Rectal smooth muscle tissue (tissue), 1 donor: ENCODE results near the gene C1D.

Source experiments
- H3K27ac ChIP-seq: one replicate; pipeline ENCODE4 v1.7.0; 2013; ENCODE audit warnings: low read depth, low read length, inconsistent platforms
- H3K27me3 ChIP-seq: one replicate; pipeline ENCODE4 v1.7.0; 2013; ENCODE audit warnings: low read length; ENCODE audit not compliant: control insufficient read depth, insufficient read depth
- H3K36me3 ChIP-seq: one replicate; pipeline ENCODE4 v1.7.0; 2013; ENCODE audit warnings: low read length; ENCODE audit not compliant: control insufficient read depth, insufficient read depth
- H3K4me1 ChIP-seq: one replicate; pipeline ENCODE4 v1.7.0; 2013; ENCODE audit warnings: low read length; ENCODE audit not compliant: control insufficient read depth, insufficient read depth
- H3K4me3 ChIP-seq: one replicate; pipeline ENCODE4 v1.7.0; 2013; ENCODE audit warnings: low read length
- H3K9ac ChIP-seq: one replicate; pipeline ENCODE4 v1.7.0; 2013; ENCODE audit warnings: low read length

The C1D gene

DNA sequence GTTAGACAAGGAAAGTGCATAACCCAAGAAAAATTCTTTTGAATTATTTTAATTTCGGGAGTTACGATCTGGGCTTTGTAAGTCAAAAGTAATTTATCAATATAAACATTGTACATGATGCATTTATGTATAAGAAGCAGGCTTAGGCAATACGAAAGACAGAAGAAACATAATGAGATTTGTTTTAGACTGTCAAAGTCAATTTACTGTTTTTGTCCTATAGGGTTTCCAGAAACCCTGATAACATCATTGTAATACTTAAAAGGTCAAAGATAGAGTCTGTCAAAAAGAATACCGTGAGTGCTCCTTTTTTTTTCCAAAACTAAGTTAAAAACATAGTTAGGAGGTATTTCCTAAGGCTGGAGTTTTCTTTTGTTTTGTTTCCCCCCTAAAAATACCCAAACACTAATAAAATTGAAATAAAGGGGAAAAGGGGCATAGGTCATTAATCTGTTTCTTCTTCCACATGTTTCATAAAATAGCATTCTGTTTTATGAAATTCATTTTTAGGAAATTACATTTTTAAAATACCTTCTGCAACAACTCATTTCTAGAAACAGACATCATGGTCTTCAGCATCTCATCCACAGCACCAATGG lies 16.1 kb downstream of the C1D start:
- no peak overlapping the region for H3K9ac ChIP-seq
- H3K36me3 ChIP-seq = peaks cover 2% of the 10 kb centered on the region
- no peaks in the 10 kb centered on the region for H3K4me1 ChIP-seq
- no peak overlapping the region for H3K4me3 ChIP-seq
- H3K27me3 ChIP-seq = no peaks in the 10 kb centered on the region
- no peak overlapping the region for H3K27ac ChIP-seq

- no peak overlapping the region for H3K9ac ChIP-seq
- H3K27me3 ChIP-seq = no peaks in the 10 kb centered on the region
- H3K36me3 ChIP-seq = peaks cover 2% of the 10 kb centered on the region
- no peak overlapping the region for H3K27ac ChIP-seq
- no peak overlapping the region for H3K4me3 ChIP-seq
- H3K4me1 ChIP-seq = no peaks in the 10 kb centered on the region
These were observed 16.6 kb downstream of the C1D start for GRCh38 chr2:68046224-68046623.

GRCh38 chr2:68045342-68045741 lies 17.5 kb downstream of the C1D start:
- Histone ChIP-seq H3K4me3 (no peak overlapping the region), H3K9ac (no peak overlapping the region), H3K4me1 (no peaks in the 10 kb centered on the region), H3K36me3 (peaks cover 2% of the 10 kb centered on the region), H3K27ac (no peak overlapping the region), H3K27me3 (no peaks in the 10 kb centered on the region)

GRCh38 chr2:68044099-68044498 lies 18.7 kb downstream of the C1D start:
- Histone ChIP-seq H3K4me3 (no peak overlapping the region), H3K9ac (no peak overlapping the region), H3K27me3 (no peaks in the 10 kb centered on the region), H3K36me3 (peaks cover 2% of the 10 kb centered on the region), H3K27ac (no peak overlapping the region), H3K4me1 (no peaks in the 10 kb centered on the region)

GRCh38 chr2:68043695-68044094 lies 19.1 kb downstream of the C1D start:
- Histone ChIP-seq H3K27ac (no peak overlapping the region), H3K36me3 (peaks cover 2% of the 10 kb centered on the region), H3K27me3 (no peaks in the 10 kb centered on the region), H3K9ac (no peak overlapping the region), H3K4me1 (no peaks in the 10 kb centered on the region), H3K4me3 (no peak overlapping the region)

DNA sequence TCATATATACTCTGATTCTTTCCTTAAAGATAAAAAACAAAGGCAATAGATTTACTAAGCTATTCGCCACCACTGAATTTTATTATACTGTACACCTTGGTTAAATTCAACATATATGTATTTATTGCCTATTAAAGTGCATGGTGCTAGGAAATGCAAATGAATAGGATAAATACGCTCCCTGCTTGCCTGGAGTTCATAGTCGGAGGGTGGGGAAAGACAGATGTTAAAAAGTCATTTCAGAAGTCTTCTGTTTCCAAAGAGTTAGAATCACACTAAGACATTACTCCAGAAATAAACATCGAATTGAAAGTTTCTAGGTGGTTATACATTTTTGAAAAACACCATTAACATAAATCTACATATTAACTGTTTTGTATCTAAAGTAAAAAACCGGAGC lies 19.8 kb downstream of the C1D start:
- no peaks in the 10 kb centered on the region for H3K27me3 ChIP-seq
- H3K36me3 ChIP-seq = peaks cover 2% of the 10 kb centered on the region
- H3K4me1 ChIP-seq = no peaks in the 10 kb centered on the region
- no peak overlapping the region for H3K27ac ChIP-seq
- no peak overlapping the region for H3K4me3 ChIP-seq
- no peak overlapping the region for H3K9ac ChIP-seq

DNA sequence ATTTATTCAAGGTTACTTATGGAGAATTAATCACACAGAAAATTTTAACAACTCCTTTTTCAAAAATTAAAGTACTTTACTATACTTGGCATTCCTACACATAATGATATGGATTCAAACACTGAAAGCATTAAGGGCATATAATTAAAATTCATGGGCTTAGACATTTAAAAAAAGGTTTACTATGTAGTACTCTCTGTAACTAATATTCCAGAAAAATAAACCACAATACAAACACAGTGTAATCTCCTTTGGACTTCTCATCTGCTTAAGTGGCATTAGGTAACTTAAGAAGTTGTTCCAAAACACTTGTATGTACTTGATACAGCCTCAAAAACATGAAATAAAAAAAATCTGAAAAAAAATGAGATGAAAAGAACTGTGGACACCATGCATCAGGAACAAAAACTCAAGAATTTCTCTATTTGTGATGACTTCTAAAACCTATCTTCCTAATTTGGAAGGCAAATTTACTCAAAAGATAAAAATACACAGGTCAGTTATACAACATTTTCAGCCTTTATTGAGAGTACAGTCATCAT lies 21.0 kb downstream of the C1D start:
- H3K4me1 ChIP-seq = no peaks in the 10 kb centered on the region
- peaks cover 2% of the 10 kb centered on the region for H3K36me3 ChIP-seq
- H3K4me3 ChIP-seq = no peak overlapping the region
- H3K27ac ChIP-seq = no peak overlapping the region
- no peaks in the 10 kb centered on the region for H3K27me3 ChIP-seq
- H3K9ac ChIP-seq = no peak overlapping the region

DNA sequence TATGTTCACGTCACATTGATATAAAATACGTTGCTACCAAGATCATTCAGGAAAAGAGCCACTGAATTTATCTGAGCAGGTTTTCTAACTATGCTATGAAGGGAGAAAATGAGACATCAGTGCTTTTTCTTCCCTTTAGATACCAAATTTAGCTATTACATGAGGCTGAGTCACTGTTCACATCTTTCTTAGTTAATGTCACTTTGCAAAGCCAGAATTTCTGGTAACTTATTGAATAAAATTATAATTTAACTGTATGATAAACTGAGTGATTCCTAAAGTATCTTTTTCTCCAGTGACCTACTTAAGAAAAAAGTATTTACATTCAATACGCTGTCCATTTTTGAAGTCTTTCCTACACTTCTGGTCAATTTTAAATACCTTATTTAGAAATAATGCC lies 22.7 kb downstream of the C1D start:
- H3K36me3 ChIP-seq = peaks cover 2% of the 10 kb centered on the region
- no peak overlapping the region for H3K4me3 ChIP-seq
- H3K27ac ChIP-seq = no peak overlapping the region
- no peak overlapping the region for H3K9ac ChIP-seq
- H3K27me3 ChIP-seq = no peaks in the 10 kb centered on the region
- H3K4me1 ChIP-seq = no peaks in the 10 kb centered on the region

DNA sequence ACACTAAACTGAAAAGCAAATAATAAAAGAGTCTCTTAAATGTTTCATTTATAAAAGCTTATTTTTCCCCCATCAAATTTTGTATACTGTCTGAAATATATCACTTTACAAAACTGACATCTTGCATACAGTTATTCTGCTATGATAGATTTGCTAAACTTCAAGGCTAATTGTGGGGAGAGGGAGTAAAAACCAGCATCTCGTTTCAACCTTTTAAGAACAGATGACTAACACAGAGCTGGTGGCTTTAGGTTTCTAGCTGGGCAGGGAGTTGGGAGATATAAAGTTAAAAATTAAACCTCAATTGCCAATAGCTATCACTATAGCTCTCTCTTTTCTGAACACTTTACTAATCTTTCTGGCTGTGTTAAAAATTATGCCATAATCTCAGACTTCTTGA lies 23.5 kb downstream of the C1D start:
- no peak overlapping the region for H3K9ac ChIP-seq
- no peak overlapping the region for H3K27ac ChIP-seq
- H3K36me3 ChIP-seq = peaks cover 2% of the 10 kb centered on the region
- no peaks in the 10 kb centered on the region for H3K4me1 ChIP-seq
- no peaks in the 10 kb centered on the region for H3K27me3 ChIP-seq
- no peak overlapping the region for H3K4me3 ChIP-seq

- Histone ChIP-seq H3K36me3 (no peaks in the 10 kb centered on the region), H3K27me3 (no peaks in the 10 kb centered on the region), H3K9ac (no peak overlapping the region), H3K4me1 (no peaks in the 10 kb centered on the region), H3K4me3 (no peak overlapping the region), H3K27ac (no peak overlapping the region)
These were observed 30.1 kb downstream of the C1D start for GRCh38 chr2:68032702-68033101.

GRCh38 chr2:68031542-68032160 lies 31.2 kb downstream of the C1D start:
- no peak overlapping the region for H3K9ac ChIP-seq
- H3K4me1 ChIP-seq = no peaks in the 10 kb centered on the region
- no peaks in the 10 kb centered on the region for H3K36me3 ChIP-seq
- no peak overlapping the region for H3K4me3 ChIP-seq
- no peak overlapping the region for H3K27ac ChIP-seq
- H3K27me3 ChIP-seq = no peaks in the 10 kb centered on the region

DNA sequence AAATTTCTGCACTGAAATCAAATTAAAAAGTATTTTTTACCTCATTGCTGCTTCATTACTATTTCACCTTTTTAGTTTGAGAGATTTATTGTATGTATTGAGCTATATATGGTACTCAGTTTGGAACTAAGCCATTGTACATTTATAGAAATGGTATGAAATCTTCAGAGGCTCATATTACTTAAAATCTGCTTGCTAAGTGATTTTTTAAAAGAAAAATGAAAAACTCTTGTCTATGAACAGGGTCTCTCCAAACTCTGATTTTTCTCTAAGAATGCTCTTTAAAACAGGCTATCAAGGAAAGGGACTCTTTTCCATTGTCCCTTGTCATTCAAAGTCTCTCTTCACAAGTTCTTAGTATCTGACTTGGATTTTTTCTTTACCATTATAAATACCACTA lies 31.8 kb downstream of the C1D start:
- H3K9ac ChIP-seq = no peak overlapping the region

GRCh38 chr2:68030529-68030928 lies 32.3 kb downstream of the C1D start:
- H3K4me3 ChIP-seq = no peak overlapping the region
- H3K4me1 ChIP-seq = no peaks in the 10 kb centered on the region
- no peak overlapping the region for H3K27ac ChIP-seq
- no peaks in the 10 kb centered on the region for H3K36me3 ChIP-seq
- no peaks in the 10 kb centered on the region for H3K27me3 ChIP-seq
- H3K9ac ChIP-seq = no peak overlapping the region

More for the DNA sequence above, 31.8 kb downstream of the C1D start:
- Histone ChIP-seq H3K27ac (no peak overlapping the region), H3K27me3 (no peaks in the 10 kb centered on the region), H3K36me3 (no peaks in the 10 kb centered on the region), H3K4me1 (no peaks in the 10 kb centered on the region), H3K4me3 (no peak overlapping the region)
